A549 (cell line): Measurements from ENCODE around the gene GRIK1. TPM values are rescaled to one million over a fixed set of nuclear protein-coding genes. Genes with fewer than 3 reads are reported as not detected.

Experiments
- ATAC-seq, 2 experiments: fragments of 200-7000 bp in 1 of 2; fragments of >200 bp in 1 of 2; cut with Nextera tagmentation in 1 of 2; cut with Tn5 transposase in 1 of 2; 3 replicates each; pipeline versions ENCODE4 v1.8.0 to v1.9.1; 2018 to 2020; ENCODE audit warnings: mild to moderate bottlenecking in 1 of 2, moderate library complexity in 1 of 2
- CTCF ChIA-PET: fragments of 300-600 bp; sonication (Branson Sonifier 250); formaldehyde crosslinking; extraction: SDS; loops from one replicate; lab custom pipeline; 2021; ENCODE audit warnings: antibody characterized with exemption, inconsistent platforms; lab: Yijun Ruan, JAX
- POLR2A ChIA-PET: fragments of 350-600 bp; formaldehyde crosslinking; extraction: SDS; loops from one replicate; lab custom pipeline; 2021; ENCODE audit warnings: antibody characterized with exemption, inconsistent platforms; lab: Yijun Ruan, JAX
- DNase-seq, 2 experiments: peaks; one replicate each; pipeline versions ENCODE4 v3.0.0 to v3.0.0-alpha.2; 2011 to 2016; ENCODE audit warnings: low read depth in 1 of 2, low spot score in 1 of 2
- FAIRE-seq: peaks from 2 replicates; lab custom pipeline; 2011; peaks lifted over from hg19 to GRCh38; lab: Jason Lieb, UNC
- H3K27ac ChIP-seq, 2 experiments: fragments of >200 bp; sonication (Bioruptor Twin); formaldehyde crosslinking; 3 replicates each; pipeline ENCODE4 v1.5.1; 2016 to 2017
- H3K4me1 ChIP-seq: fragments of >200 bp; sonication (Bioruptor Twin); formaldehyde crosslinking; 3 replicates; pipeline ENCODE4 v1.6.1; 2016
- H3K4me2 ChIP-seq: fragments of >200 bp; sonication (Bioruptor Twin); formaldehyde crosslinking; 3 replicates; pipeline ENCODE4 v1.6.1; 2016
- H3K4me3 ChIP-seq: fragments of >200 bp; sonication (Bioruptor Twin); formaldehyde crosslinking; 3 replicates; pipeline ENCODE4 v1.5.1; 2016
- H3K9me3 ChIP-seq: fragments of >200 bp; sonication (Bioruptor Twin); formaldehyde crosslinking; 3 replicates; pipeline ENCODE4 v1.6.1; 2016
- CBX2 ChIP-seq: fragments of 200-600 bp; sonication (generic); IDR thresholded peaks from 2 replicates; pipeline ENCODE4 v1.6.1; 2016; ENCODE audit warnings: low read depth, mild to moderate bottlenecking, borderline replicate concordance
- CHD2 ChIP-seq: fragments of 150-350 bp; IDR thresholded peaks from 2 replicates; pipeline ENCODE4 v1.6.1; 2014; ENCODE audit warnings: low read length; ENCODE audit not compliant: partially characterized antibody
- EP300 ChIP-seq, 2 experiments: fragments of >200 bp; sonication (Bioruptor Twin); formaldehyde crosslinking; IDR thresholded peaks; 2 replicates in 1 of 2; 3 replicates in 1 of 2; pipeline ENCODE4 v1.6.1; 2016 to 2017
- ESRRA ChIP-seq: fragments of 150-350 bp; IDR thresholded peaks from 2 replicates; pipeline ENCODE4 v1.6.1; 2014; ENCODE audit warnings: mild to moderate bottlenecking, low read length, borderline replicate concordance
- FOSB ChIP-seq: fragments of 250-450 bp; sonication (Bioruptor Pico); IDR thresholded peaks from 2 replicates; pipeline ENCODE4 v1.5.0; 2020; ENCODE audit warnings: mild to moderate bottlenecking, moderate library complexity
- FOXS1 ChIP-seq: fragments of 250-450 bp; sonication (Bioruptor Pico); IDR thresholded peaks from 2 replicates; pipeline ENCODE4 v1.5.0; 2020; ENCODE audit warnings: mild to moderate bottlenecking, moderate library complexity
- HDAC2 ChIP-seq: fragments of 200-600 bp; sonication (generic); IDR thresholded peaks from 2 replicates; pipeline ENCODE4 v1.6.1; 2016
- HOXA7 ChIP-seq: fragments of 250-450 bp; sonication (Bioruptor Pico); IDR thresholded peaks from 2 replicates; pipeline ENCODE4 v1.5.0; 2020; ENCODE audit warnings: mild to moderate bottlenecking, moderate library complexity
- HOXB5 ChIP-seq: fragments of 250-450 bp; sonication (Bioruptor Pico); IDR thresholded peaks from 2 replicates; pipeline ENCODE4 v1.5.0; 2020; ENCODE audit warnings: mild to moderate bottlenecking, moderate library complexity
- KDM1A ChIP-seq: fragments of 200-600 bp; sonication (generic); IDR thresholded peaks from 2 replicates; pipeline ENCODE4 v1.6.1; 2016; ENCODE audit warnings: low read depth, mild to moderate bottlenecking
- MAZ ChIP-seq: fragments of 150-350 bp; IDR thresholded peaks from 2 replicates; pipeline ENCODE4 v1.6.1; 2014; ENCODE audit warnings: antibody characterized with exemption, low read depth, low read length, borderline replicate concordance
- MYC ChIP-seq: IDR thresholded peaks from 2 replicates; pipeline ENCODE4 v1.6.1; 2012; ENCODE audit warnings: mild to moderate bottlenecking, inconsistent platforms, low read length, improper control_type of control experiment, borderline replicate concordance
- NFE2L2 ChIP-seq: fragments of 150-350 bp; conservative IDR thresholded peaks from 2 replicates; pipeline ENCODE4 v1.6.1; 2014; ENCODE audit warnings: low read length
- NR3C1 ChIP-seq: fragments of >200 bp; sonication (Bioruptor Twin); formaldehyde crosslinking; IDR thresholded peaks from 3 replicates; pipeline ENCODE4 v1.6.1; 2017
- RARB ChIP-seq: fragments of 250-450 bp; sonication (Bioruptor Pico); IDR thresholded peaks from 2 replicates; pipeline ENCODE4 v1.8.0; 2021; ENCODE audit warnings: mild to moderate bottlenecking, moderate library complexity
- RFX5 ChIP-seq: fragments of 450-650 bp; IDR thresholded peaks from 2 replicates; pipeline ENCODE4 v1.7.1; 2014; ENCODE audit warnings: antibody characterized with exemption, mild to moderate bottlenecking, moderate library complexity
- TFCP2L1 ChIP-seq: fragments of 250-450 bp; sonication (Bioruptor Pico); IDR thresholded peaks from 2 replicates; pipeline ENCODE4 v1.5.0; 2021; ENCODE audit warnings: mild to moderate bottlenecking
- TP53 ChIP-seq: fragments of 250-450 bp; sonication (Bioruptor Pico); IDR thresholded peaks from 2 replicates; pipeline ENCODE4 v1.5.0; 2021; ENCODE audit warnings: mild to moderate bottlenecking, moderate library complexity
- ZSCAN20 ChIP-seq: fragments of 250-450 bp; sonication (Bioruptor Pico); IDR thresholded peaks from 2 replicates; pipeline ENCODE4 v1.8.0; 2022; ENCODE audit warnings: mild to moderate bottlenecking, moderate library complexity
- WGBS: methylation state at CpG from one replicate; pipeline ENCODE4 v1.1.6; 2017; ENCODE audit errors: missing lambda C conversion rate; 5-methylcytosine and 5-hydroxymethylcytosine counted together
- polyA plus RNA-seq, 4 experiments: library from polyadenylated mRNA; depleted of rRNA in 3 of 4; stranded (reverse); fragments of >200 nt; fragmentation: RNase III in 1 of 4; extraction: RNeasy Plus Mini Kit Qiagen cat#74134 plus additional on column Dnase treatment in 1 of 4; gene quantifications; 2 replicates in 3 of 4; 3 replicates in 1 of 4; pipeline ENCODE4 v1.2.3, GENCODE V29; 2011 to 2017
- TF ChIP-seq, protein P1 (sequence below): fragments of >200 bp; sonication (Bioruptor Twin); formaldehyde crosslinking; IDR thresholded peaks from 3 replicates; pipeline ENCODE4 v1.6.1; 2016
- TF ChIP-seq, protein P2 (sequence below): fragments of 200-600 bp; sonication (generic); IDR thresholded peaks from 2 replicates; pipeline ENCODE4 v1.6.1; 2016; ENCODE audit warnings: antibody characterized with exemption, mild to moderate bottlenecking, moderate library complexity
- TF ChIP-seq, protein P3 (sequence below): fragments of >200 bp; sonication (Bioruptor Twin); formaldehyde crosslinking; IDR thresholded peaks from 3 replicates; pipeline ENCODE4 v1.5.1; 2016
- TF ChIP-seq, protein P4 (sequence below): IDR thresholded peaks from 2 replicates; pipeline ENCODE4 v1.6.1; 2012

GRIK1 gene
- polyA plus RNA-seq, 2 of the 4 experiments (the other 2 are of a cell fraction): not detected

DNA sequence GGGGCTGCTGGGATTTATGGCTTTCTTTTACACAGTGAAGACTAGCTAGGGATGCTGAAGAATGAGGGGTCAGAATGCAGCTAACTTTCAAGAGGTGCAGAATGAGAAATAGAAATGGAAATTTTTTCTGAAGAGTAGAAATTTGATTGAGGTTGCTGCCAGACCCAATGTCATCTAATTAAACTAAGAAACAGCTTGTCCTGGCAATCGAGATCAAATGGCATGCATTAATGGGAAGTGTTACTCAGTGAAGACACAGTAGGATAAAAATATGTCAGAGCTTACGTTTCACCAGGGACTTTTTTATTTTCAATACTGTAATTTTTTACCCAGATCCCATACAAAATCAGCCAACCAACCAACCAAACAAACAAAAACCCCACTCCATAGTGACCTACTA is 306.0 kb downstream of the GRIK1 start:
- WGBS: 2% methylated on average over 2 of the region's 2 CpGs
- CTCF ChIA-PET: no interaction called here
- FAIRE-seq: no peak
- no peaks in the 10 kb centered on the region for H3K9me3 ChIP-seq
- H3K4me1 ChIP-seq: no peaks in the 10 kb centered on the region
- H3K4me3 ChIP-seq: no peak overlapping the region
- no peak for ATAC-seq
- TF ChIP-seq HDAC2: no peak
- TF ChIP-seq CBX2: no peak
- no peak for TF ChIP-seq MAZ
- TF ChIP-seq, protein P1, sequence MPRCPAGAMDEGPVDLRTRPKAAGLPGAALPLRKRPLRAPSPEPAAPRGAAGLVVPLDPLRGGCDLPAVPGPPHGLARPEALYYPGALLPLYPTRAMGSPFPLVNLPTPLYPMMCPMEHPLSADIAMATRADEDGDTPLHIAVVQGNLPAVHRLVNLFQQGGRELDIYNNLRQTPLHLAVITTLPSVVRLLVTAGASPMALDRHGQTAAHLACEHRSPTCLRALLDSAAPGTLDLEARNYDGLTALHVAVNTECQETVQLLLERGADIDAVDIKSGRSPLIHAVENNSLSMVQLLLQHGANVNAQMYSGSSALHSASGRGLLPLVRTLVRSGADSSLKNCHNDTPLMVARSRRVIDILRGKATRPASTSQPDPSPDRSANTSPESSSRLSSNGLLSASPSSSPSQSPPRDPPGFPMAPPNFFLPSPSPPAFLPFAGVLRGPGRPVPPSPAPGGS: no peak
- TF ChIP-seq ESRRA: no peak
- TF ChIP-seq RARB (CRISPR knock-in tag): no peak
- TF ChIP-seq, protein P2, sequence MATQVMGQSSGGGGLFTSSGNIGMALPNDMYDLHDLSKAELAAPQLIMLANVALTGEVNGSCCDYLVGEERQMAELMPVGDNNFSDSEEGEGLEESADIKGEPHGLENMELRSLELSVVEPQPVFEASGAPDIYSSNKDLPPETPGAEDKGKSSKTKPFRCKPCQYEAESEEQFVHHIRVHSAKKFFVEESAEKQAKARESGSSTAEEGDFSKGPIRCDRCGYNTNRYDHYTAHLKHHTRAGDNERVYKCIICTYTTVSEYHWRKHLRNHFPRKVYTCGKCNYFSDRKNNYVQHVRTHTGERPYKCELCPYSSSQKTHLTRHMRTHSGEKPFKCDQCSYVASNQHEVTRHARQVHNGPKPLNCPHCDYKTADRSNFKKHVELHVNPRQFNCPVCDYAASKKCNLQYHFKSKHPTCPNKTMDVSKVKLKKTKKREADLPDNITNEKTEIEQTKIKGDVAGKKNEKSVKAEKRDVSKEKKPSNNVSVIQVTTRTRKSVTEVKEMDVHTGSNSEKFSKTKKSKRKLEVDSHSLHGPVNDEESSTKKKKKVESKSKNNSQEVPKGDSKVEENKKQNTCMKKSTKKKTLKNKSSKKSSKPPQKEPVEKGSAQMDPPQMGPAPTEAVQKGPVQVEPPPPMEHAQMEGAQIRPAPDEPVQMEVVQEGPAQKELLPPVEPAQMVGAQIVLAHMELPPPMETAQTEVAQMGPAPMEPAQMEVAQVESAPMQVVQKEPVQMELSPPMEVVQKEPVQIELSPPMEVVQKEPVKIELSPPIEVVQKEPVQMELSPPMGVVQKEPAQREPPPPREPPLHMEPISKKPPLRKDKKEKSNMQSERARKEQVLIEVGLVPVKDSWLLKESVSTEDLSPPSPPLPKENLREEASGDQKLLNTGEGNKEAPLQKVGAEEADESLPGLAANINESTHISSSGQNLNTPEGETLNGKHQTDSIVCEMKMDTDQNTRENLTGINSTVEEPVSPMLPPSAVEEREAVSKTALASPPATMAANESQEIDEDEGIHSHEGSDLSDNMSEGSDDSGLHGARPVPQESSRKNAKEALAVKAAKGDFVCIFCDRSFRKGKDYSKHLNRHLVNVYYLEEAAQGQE: no peak
- TF ChIP-seq HOXB5 (CRISPR knock-in tag): no peak
- TF ChIP-seq TP53 (CRISPR knock-in tag): no peak
- TF ChIP-seq FOSB (CRISPR knock-in tag): no peak
- no peak overlapping the region for H3K27ac ChIP-seq
- POLR2A ChIA-PET: no interaction called here
- no peak for DNase-seq
- H3K4me2 ChIP-seq: no peak overlapping the region

- no peak for TF ChIP-seq ESRRA
- TF ChIP-seq CBX2: no peak
- no peak for TF ChIP-seq TP53 (CRISPR knock-in tag)
- TF ChIP-seq RFX5: no peak
- no peak for TF ChIP-seq CHD2
- TF ChIP-seq NR3C1: no peak
- no peak for TF ChIP-seq HOXA7
- no peak for TF ChIP-seq ZSCAN20 (CRISPR knock-in tag)
- TF ChIP-seq, protein P3, sequence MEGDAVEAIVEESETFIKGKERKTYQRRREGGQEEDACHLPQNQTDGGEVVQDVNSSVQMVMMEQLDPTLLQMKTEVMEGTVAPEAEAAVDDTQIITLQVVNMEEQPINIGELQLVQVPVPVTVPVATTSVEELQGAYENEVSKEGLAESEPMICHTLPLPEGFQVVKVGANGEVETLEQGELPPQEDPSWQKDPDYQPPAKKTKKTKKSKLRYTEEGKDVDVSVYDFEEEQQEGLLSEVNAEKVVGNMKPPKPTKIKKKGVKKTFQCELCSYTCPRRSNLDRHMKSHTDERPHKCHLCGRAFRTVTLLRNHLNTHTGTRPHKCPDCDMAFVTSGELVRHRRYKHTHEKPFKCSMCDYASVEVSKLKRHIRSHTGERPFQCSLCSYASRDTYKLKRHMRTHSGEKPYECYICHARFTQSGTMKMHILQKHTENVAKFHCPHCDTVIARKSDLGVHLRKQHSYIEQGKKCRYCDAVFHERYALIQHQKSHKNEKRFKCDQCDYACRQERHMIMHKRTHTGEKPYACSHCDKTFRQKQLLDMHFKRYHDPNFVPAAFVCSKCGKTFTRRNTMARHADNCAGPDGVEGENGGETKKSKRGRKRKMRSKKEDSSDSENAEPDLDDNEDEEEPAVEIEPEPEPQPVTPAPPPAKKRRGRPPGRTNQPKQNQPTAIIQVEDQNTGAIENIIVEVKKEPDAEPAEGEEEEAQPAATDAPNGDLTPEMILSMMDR: no peak
- no peak for TF ChIP-seq RARB (CRISPR knock-in tag)
- TF ChIP-seq, protein P1: no peak
- no peak for TF ChIP-seq NFE2L2
- TF ChIP-seq KDM1A: no peak
- no peak for TF ChIP-seq TFCP2L1 (CRISPR knock-in tag)
- no peak for TF ChIP-seq MYC
- TF ChIP-seq, protein P4, sequence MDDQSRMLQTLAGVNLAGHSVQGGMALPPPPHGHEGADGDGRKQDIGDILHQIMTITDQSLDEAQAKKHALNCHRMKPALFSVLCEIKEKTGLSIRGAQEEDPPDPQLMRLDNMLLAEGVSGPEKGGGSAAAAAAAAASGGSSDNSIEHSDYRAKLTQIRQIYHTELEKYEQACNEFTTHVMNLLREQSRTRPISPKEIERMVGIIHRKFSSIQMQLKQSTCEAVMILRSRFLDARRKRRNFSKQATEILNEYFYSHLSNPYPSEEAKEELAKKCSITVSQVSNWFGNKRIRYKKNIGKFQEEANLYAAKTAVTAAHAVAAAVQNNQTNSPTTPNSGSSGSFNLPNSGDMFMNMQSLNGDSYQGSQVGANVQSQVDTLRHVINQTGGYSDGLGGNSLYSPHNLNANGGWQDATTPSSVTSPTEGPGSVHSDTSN: no peak
- TF ChIP-seq HDAC2: no peak
- TF ChIP-seq FOXS1 (CRISPR knock-in tag): no peak
- no peak for TF ChIP-seq EP300 (IDR thresholded peaks at IDR 0.05)
- TF ChIP-seq, all 56 proteins: peak for 0
- Histone ChIP-seq H3K27ac (no peak overlapping the region), H3K4me2 (no peak overlapping the region), H3K4me3 (no peak overlapping the region), H3K9me3 (no peaks in the 10 kb centered on the region), H3K4me1 (no peaks in the 10 kb centered on the region)
- DNase-seq (no peak), FAIRE-seq (no peak), ATAC-seq (no peak)
- CTCF ChIA-PET: no interaction called here
- POLR2A ChIA-PET: no interaction called here
- 19% methylated on average over 3 of the region's 3 CpGs for WGBS
These were observed 309.4 kb downstream of the GRIK1 start for GRCh38 chr21:29630441-29630840.
